Measurements from ENCODE around the gene MAP10.

- no peak for TF ChIP-seq EZH2 (IDR thresholded peaks at IDR 0.05; ENCODE audit: insufficient read depth, poor library complexity, severe bottlenecking)
- TF ChIP-seq EZH2phosphoT487 (IDR thresholded peaks at IDR 0.05; ENCODE audit: insufficient read depth, low read depth) = no peak
Measured at GRCh38 chr1:232795497-232796053, 9.6 kb upstream of the MAP10 start.

Data from GM23248 (cell line).